Measurements from ENCODE around the gene TPCN2. TPM values are rescaled to one million over a fixed set of nuclear protein-coding genes. Genes with fewer than 3 reads are reported as not detected.

TPCN2 gene
- total RNA-seq, 1 donor from 2014 or later, result 9.5 TPM

GRCh38 chr11:69144316-69145049, 95.8 kb downstream of the TPCN2 start:
- H3K4me3 Mint-ChIP-seq (ENCODE audit: unreplicated experiment), result no peak overlapping the region
- H2AFZ ChIP-seq (ENCODE audit: low read depth, low read length), result no peak overlapping the region
- H3K27me3 Mint-ChIP-seq (ENCODE audit: low read depth, unreplicated experiment), result peaks cover 29% of the 10 kb centered on the region
- H3K27me3 ChIP-seq (ENCODE audit: insufficient read depth, low read length), result no peaks in the 10 kb centered on the region
- no peaks in the 10 kb centered on the region for H3K4me1 ChIP-seq (ENCODE audit: insufficient read depth, low read length)
- H3K4me3 ChIP-seq (ENCODE audit: insufficient read depth, low read depth, low read length), result no peak overlapping the region
- H3K36me3 Mint-ChIP-seq (ENCODE audit: low read depth, unreplicated experiment), result peaks cover 2% of the 10 kb centered on the region
- H3K4me1 Mint-ChIP-seq (ENCODE audit: low read depth, unreplicated experiment), result no peaks in the 10 kb centered on the region
- TF ChIP-seq CTCF (IDR thresholded peaks at IDR 0.05; ENCODE audit: insufficient read depth, low read depth, low read length) (no peak), EZH2 (IDR thresholded peaks at IDR 0.05; ENCODE audit: insufficient read depth, low read length) (no peak)
- no peak for FAIRE-seq
- no peak overlapping the region for H3K27ac Mint-ChIP-seq (ENCODE audit: unreplicated experiment)
- no peak overlapping the region for H3K4me2 ChIP-seq (ENCODE audit: low read length)
- peaks cover 2% of the 10 kb centered on the region for H3K9me3 ChIP-seq (ENCODE audit: insufficient read depth, low read depth, low read length)
- DNase-seq (ENCODE audit: low read depth), result no peak
- no peaks in the 10 kb centered on the region for H3K79me2 ChIP-seq (ENCODE audit: insufficient read depth, low read length)
- no peaks in the 10 kb centered on the region for H3K36me3 ChIP-seq (ENCODE audit: insufficient read depth, low read length)
- no peak overlapping the region for H3K27ac ChIP-seq (ENCODE audit: low read depth, low read length)
- H3K9ac ChIP-seq (ENCODE audit: low read length), result no peak overlapping the region
- H3K9me3 Mint-ChIP-seq (ENCODE audit: unreplicated experiment), result peaks cover 24% of the 10 kb centered on the region
- no peaks in the 10 kb centered on the region for H4K20me1 ChIP-seq (ENCODE audit: insufficient read depth, low read length)

GRCh38 chr11:69145050-69145380, 96.3 kb downstream of the TPCN2 start:
- no peak overlapping the region for H3K27ac ChIP-seq (ENCODE audit: low read depth, low read length)
- Mint-ChIP-seq H3K9me3 (ENCODE audit: unreplicated experiment) (peaks cover 22% of the 10 kb centered on the region), H3K27me3 (ENCODE audit: low read depth, unreplicated experiment) (peaks cover 27% of the 10 kb centered on the region), H3K27ac (ENCODE audit: unreplicated experiment) (no peak overlapping the region), H3K4me3 (ENCODE audit: unreplicated experiment) (no peak overlapping the region), H3K36me3 (ENCODE audit: low read depth, unreplicated experiment) (peaks cover 2% of the 10 kb centered on the region), H3K4me1 (ENCODE audit: low read depth, unreplicated experiment) (no peaks in the 10 kb centered on the region)
- DNase-seq (ENCODE audit: low read depth) (peak; percentile 57), FAIRE-seq (no peak)
- no peaks in the 10 kb centered on the region for H4K20me1 ChIP-seq (ENCODE audit: insufficient read depth, low read length)
- H3K36me3 ChIP-seq (ENCODE audit: insufficient read depth, low read length), result no peaks in the 10 kb centered on the region
- no peaks in the 10 kb centered on the region for H3K79me2 ChIP-seq (ENCODE audit: insufficient read depth, low read length)
- no peak overlapping the region for H2AFZ ChIP-seq (ENCODE audit: low read depth, low read length)
- H3K9ac ChIP-seq (ENCODE audit: low read length), result no peak overlapping the region
- peaks cover 2% of the 10 kb centered on the region for H3K9me3 ChIP-seq (ENCODE audit: insufficient read depth, low read depth, low read length)
- H3K4me2 ChIP-seq (ENCODE audit: low read length), result no peak overlapping the region
- H3K27me3 ChIP-seq (ENCODE audit: insufficient read depth, low read length), result no peaks in the 10 kb centered on the region
- no peak overlapping the region for H3K4me3 ChIP-seq (ENCODE audit: insufficient read depth, low read depth, low read length)
- TF ChIP-seq CTCF (IDR thresholded peaks at IDR 0.05; ENCODE audit: insufficient read depth, low read depth, low read length), result no peak
- TF ChIP-seq EZH2 (IDR thresholded peaks at IDR 0.05; ENCODE audit: insufficient read depth, low read length), result no peak
- H3K4me1 ChIP-seq (ENCODE audit: insufficient read depth, low read length), result no peaks in the 10 kb centered on the region

- H3K9me3 ChIP-seq (ENCODE audit: insufficient read depth, low read depth, low read length), result peaks cover 4% of the 10 kb centered on the region
- no peak overlapping the region for H3K9ac ChIP-seq (ENCODE audit: low read length)
- no peak overlapping the region for H3K27ac ChIP-seq (ENCODE audit: low read depth, low read length)
- Mint-ChIP-seq H3K4me1 (ENCODE audit: low read depth, unreplicated experiment) (peaks cover under 1% of the 10 kb centered on the region), H3K27me3 (ENCODE audit: low read depth, unreplicated experiment) (peaks cover 20% of the 10 kb centered on the region), H3K4me3 (ENCODE audit: unreplicated experiment) (no peak overlapping the region), H3K27ac (ENCODE audit: unreplicated experiment) (no peak overlapping the region), H3K9me3 (ENCODE audit: unreplicated experiment) (peaks cover 19% of the 10 kb centered on the region), H3K36me3 (ENCODE audit: low read depth, unreplicated experiment) (no peaks in the 10 kb centered on the region)
- FAIRE-seq, result no peak
- H4K20me1 ChIP-seq (ENCODE audit: insufficient read depth, low read length), result no peaks in the 10 kb centered on the region
- no peak overlapping the region for H3K4me3 ChIP-seq (ENCODE audit: insufficient read depth, low read depth, low read length)
- H3K4me2 ChIP-seq (ENCODE audit: low read length), result no peak overlapping the region
- no peak overlapping the region for H2AFZ ChIP-seq (ENCODE audit: low read depth, low read length)
- no peaks in the 10 kb centered on the region for H3K79me2 ChIP-seq (ENCODE audit: insufficient read depth, low read length)
- no peaks in the 10 kb centered on the region for H3K36me3 ChIP-seq (ENCODE audit: insufficient read depth, low read length)
- peaks cover 11% of the 10 kb centered on the region for H3K4me1 ChIP-seq (ENCODE audit: insufficient read depth, low read length)
- H3K27me3 ChIP-seq (ENCODE audit: insufficient read depth, low read length), result no peaks in the 10 kb centered on the region
- DNase-seq (ENCODE audit: low read depth), result no peak
- TF ChIP-seq EZH2 (IDR thresholded peaks at IDR 0.05; ENCODE audit: insufficient read depth, low read length), result no peak
- TF ChIP-seq CTCF (IDR thresholded peaks at IDR 0.05; ENCODE audit: insufficient read depth, low read depth, low read length), result no peak
Measured at GRCh38 chr11:69148377-69148762, 99.6 kb downstream of the TPCN2 start.
